Measurements from ENCODE around the gene CREG2.
A peak's percentile ranks its signal among the peaks of the same experiment; 100 is the strongest.
"Not testable (repeated sequence)": the region's sequence is repeated elsewhere in the genome, so short reads cannot be mapped to it uniquely, and the experiment has no call there.

Gene CREG2

GRCh38 chr2:101371636-101372035, 15.7 kb downstream of the CREG2 start:
- no peak for DNase-seq (ENCODE audit: low spot score)

- DNase-seq (ENCODE audit: low spot score), result no peak
These were observed 18.2 kb downstream of the CREG2 start for GRCh38 chr2:101369100-101369499.

- DNase-seq (ENCODE audit: low spot score), result no peak
These were observed 18.9 kb downstream of the CREG2 start for GRCh38 chr2:101368376-101368775.

- DNase-seq (ENCODE audit: low spot score), result no peak
These were observed 19.8 kb downstream of the CREG2 start for GRCh38 chr2:101367508-101367907.

GRCh38 chr2:101364878-101365277, 22.4 kb downstream of the CREG2 start:
- no peak for DNase-seq (ENCODE audit: low spot score)

GRCh38 chr2:101362777-101363176, 24.5 kb downstream of the CREG2 start:
- no peak for DNase-seq (ENCODE audit: low spot score)

- DNase-seq (ENCODE audit: low spot score), result no peak
These were observed 25.0 kb downstream of the CREG2 start for GRCh38 chr2:101362316-101362715.

GRCh38 chr2:101361522-101361921, 25.8 kb downstream of the CREG2 start:
- DNase-seq (ENCODE audit: low spot score), result peak; percentile 34

- DNase-seq (ENCODE audit: low spot score), result no peak
These were observed 26.2 kb downstream of the CREG2 start for GRCh38 chr2:101361121-101361520.

GRCh38 chr2:101360232-101360631, 27.1 kb downstream of the CREG2 start:
- no peak for DNase-seq (ENCODE audit: low spot score)

GRCh38 chr2:101359410-101359954, 27.8 kb downstream of the CREG2 start:
- DNase-seq (ENCODE audit: low spot score), result no peak

- no peak for DNase-seq (ENCODE audit: low spot score)
These were observed 29.9 kb downstream of the CREG2 start for GRCh38 chr2:101357376-101357775.

GRCh38 chr2:101356521-101356920, 30.8 kb downstream of the CREG2 start:
- no peak for DNase-seq (ENCODE audit: low spot score)

- DNase-seq (ENCODE audit: low spot score), result no peak
These were observed 31.2 kb downstream of the CREG2 start for GRCh38 chr2:101356055-101356454.

GRCh38 chr2:101355401-101356054, 31.8 kb downstream of the CREG2 start:
- no peak for DNase-seq (ENCODE audit: low spot score)

- DNase-seq (ENCODE audit: low spot score), result no peak
These were observed 32.6 kb downstream of the CREG2 start for GRCh38 chr2:101354420-101355311.

GRCh38 chr2:101352631-101353030, 34.7 kb downstream of the CREG2 start:
- not testable (repeated sequence) for DNase-seq (ENCODE audit: low spot score)

GRCh38 chr2:101351207-101351606, 36.1 kb downstream of the CREG2 start:
- DNase-seq (ENCODE audit: low spot score), result no peak

- DNase-seq (ENCODE audit: low spot score), result no peak
These were observed 37.2 kb downstream of the CREG2 start for GRCh38 chr2:101349893-101350662.

GRCh38 chr2:101348883-101349282, 38.4 kb downstream of the CREG2 start:
- no peak for DNase-seq (ENCODE audit: low spot score)

- no peak for DNase-seq (ENCODE audit: low spot score)
These were observed 40.4 kb downstream of the CREG2 start for GRCh38 chr2:101346909-101347308.

- no peak for DNase-seq (ENCODE audit: low spot score)
These were observed 43.2 kb downstream of the CREG2 start for GRCh38 chr2:101344137-101344536.

All from activated CD4-positive, alpha-beta T cell treated with anti-CD3 and anti-CD28 coated beads, Interleukin-2, Interleukin-4, amounts not matched to agents 100 ng/mL and 50 ng/mL, durations not matched to agents 16 hours and 8 hours (primary cell).